Kidney epithelial cell (primary cell): ENCODE measurements around the gene APOF. TPM values are rescaled to one million over a fixed set of nuclear protein-coding genes. Genes with fewer than 3 reads are reported as not detected.

Experiments used
- DNase-seq: peaks from one replicate; pipeline ENCODE4 v3.0.0-alpha.2; 2010; ENCODE audit warnings: low read depth
- H3K27me3 ChIP-seq: 2 replicates; pipeline ENCODE4 v1.6.0; 2011; ENCODE audit warnings: low read length; ENCODE audit not compliant: control insufficient read depth, insufficient read depth
- H3K36me3 ChIP-seq: 2 replicates; pipeline ENCODE4 v1.5.1; 2011; ENCODE audit warnings: low read length; ENCODE audit not compliant: control insufficient read depth, insufficient read depth
- H3K4me3 ChIP-seq: 2 replicates; pipeline ENCODE4 v1.5.1; 2011; ENCODE audit warnings: low read depth, mild to moderate bottlenecking, control low read depth, low read length
- CTCF ChIP-seq: IDR thresholded peaks from 2 replicates; pipeline ENCODE4 v1.5.1; 2011; ENCODE audit warnings: mild to moderate bottlenecking, moderate library complexity, low read length, control low read depth, inconsistent platforms; ENCODE audit not compliant: insufficient read depth, poor library complexity, severe bottlenecking
- total RNA-seq: library from RNA; depleted of rRNA; stranded (reverse); fragments of >200 nt; gene quantifications from 2 replicates; pipeline ENCODE4 v1.2.3, GENCODE V29; 2015

APOF gene
- total RNA-seq, 1 donor from 2014 or later = not detected

GRCh38 chr12:56315249-56315621, 47.4 kb downstream of the APOF start:
- no peak for TF ChIP-seq CTCF
- H3K27me3 ChIP-seq = no peaks in the 10 kb centered on the region
- DNase-seq = no peak
- no peaks in the 10 kb centered on the region for H3K36me3 ChIP-seq
- H3K4me3 ChIP-seq = peak overlapping the region; percentile 80

DNA sequence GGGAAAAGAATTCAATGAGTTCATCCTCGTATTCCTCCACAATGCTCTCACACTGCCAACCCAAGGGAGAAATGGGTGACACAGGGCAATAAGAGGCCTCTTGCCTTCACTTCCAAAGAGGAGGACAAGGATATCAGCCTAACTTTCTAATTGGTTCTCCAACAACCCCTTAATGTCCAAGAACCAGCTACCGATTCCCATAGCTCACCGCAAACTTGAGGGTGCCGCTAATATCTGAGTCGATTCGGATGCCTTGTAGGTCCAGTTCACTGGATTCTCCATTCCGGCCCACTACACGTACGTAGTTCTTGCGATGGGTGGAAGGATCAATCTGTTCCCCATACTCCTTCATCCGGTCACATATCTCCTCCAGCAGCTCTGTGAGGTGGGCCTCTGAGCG, 51.7 kb downstream of the APOF start:
- Histone ChIP-seq H3K36me3 (no peaks in the 10 kb centered on the region), H3K4me3 (no peak overlapping the region), H3K27me3 (no peaks in the 10 kb centered on the region)
- no peak for TF ChIP-seq CTCF
- DNase-seq = no peak

Other genes with a start within 250 kb of the APOF start
- 2,735 and 3,237 TPM in 2 replicates for gene RPL41, start 246.2 kb downstream of the APOF start, total RNA-seq
- 3.0 and 4.7 TPM in 2 replicates for gene ZC3H10, start 244.6 kb downstream of the APOF start, total RNA-seq
- 213 and 309 TPM in 2 replicates for gene ESYT1, start 234.6 kb downstream of the APOF start, total RNA-seq
- 95.2 and 107 TPM in 2 replicates for gene MYL6B, start 210.3 kb downstream of the APOF start, total RNA-seq
- gene MYL6, start 204.5 kb downstream of the APOF start, total RNA-seq = 1,283 and 1,365 TPM in 2 replicates
- 33.7 and 40.5 TPM in 2 replicates for gene SMARCC2, start 173.4 kb downstream of the APOF start, total RNA-seq
- 77.4 and 94.0 TPM in 2 replicates for gene RNF41, start 140.9 kb downstream of the APOF start, total RNA-seq
- 38.9 and 47.6 TPM in 2 replicates for gene NABP2, start 138.5 kb downstream of the APOF start, total RNA-seq
- gene SLC39A5, start 132.8 kb downstream of the APOF start, total RNA-seq = 0.08 TPM in 1 of 2 replicates, not detected in the other
- gene ANKRD52, start 104.5 kb downstream of the APOF start, total RNA-seq = 38.8 and 45.2 TPM in 2 replicates
- 13.7 and 14.6 TPM in 2 replicates for gene COQ10A, start 95.9 kb downstream of the APOF start, total RNA-seq
- 126 and 143 TPM in 2 replicates for gene CS, start 62.5 kb downstream of the APOF start, total RNA-seq
- 134 and 150 TPM in 2 replicates for gene CNPY2, start 46.9 kb downstream of the APOF start, total RNA-seq
- gene PAN2, start 28.9 kb downstream of the APOF start, total RNA-seq = 21.6 and 33.4 TPM in 2 replicates
- gene IL23A, start 24.0 kb downstream of the APOF start, total RNA-seq = 30.9 and 33.6 TPM in 2 replicates
- gene STAT2, start 2.8 kb downstream of the APOF start, total RNA-seq = 125 and 133 TPM in 2 replicates
- gene TIMELESS, start 86.6 kb upstream of the APOF start, total RNA-seq = 10.3 and 15.5 TPM in 2 replicates
- gene MIP, start 91.8 kb upstream of the APOF start, total RNA-seq = not detected in 2 replicates
- 1.0 and 1.1 TPM in 2 replicates for gene SPRYD4, start 105.7 kb upstream of the APOF start, total RNA-seq
- gene GLS2, start 125.3 kb upstream of the APOF start, total RNA-seq = 2.3 and 3.3 TPM in 2 replicates
- 37.2 and 42.4 TPM in 2 replicates for gene RBMS2, start 159.0 kb upstream of the APOF start, total RNA-seq